A673 (cell line): ENCODE measurements around the gene SEMA6A. TPM values are rescaled to one million over a fixed set of nuclear protein-coding genes. Genes with fewer than 3 reads are reported as not detected.

ENCODE experiments used
- BruUV-seq: library from RNA; stranded (reverse); fragments of 400-500 nt; replicated peaks from 2 replicates; lab custom pipeline; 2021; lab: Mats Ljungman, UMichigan
- CTCF ChIA-PET: fragments of 300-600 bp; sonication (Branson Sonifier 250); formaldehyde crosslinking; loops from one replicate; lab custom pipeline; 2022; ENCODE audit warnings: antibody characterized with exemption; lab: Charles Lee
- POLR2A ChIA-PET: fragments of 300-600 bp; sonication (Branson Sonifier 250); formaldehyde crosslinking; loops from one replicate; lab custom pipeline; 2022; ENCODE audit warnings: antibody characterized with exemption; ENCODE audit not compliant: low non-redundant PET; lab: Charles Lee
- DNase-seq: peaks from one replicate; pipeline ENCODE4 v3.0.0-alpha.2; 2015; ENCODE audit warnings: low spot score
- H3K27ac ChIP-seq: fragments of 200-600 bp; sonication (generic); 2 replicates; pipeline ENCODE4 v1.5.1; 2016; ENCODE audit warnings: mixed run types, low read depth, mild to moderate bottlenecking, mixed read lengths, antibody characterized with exemption, low read length; ENCODE audit not compliant: poor library complexity, severe bottlenecking
- H3K27me3 ChIP-seq: fragments of 200-600 bp; sonication (generic); replicated peaks from 2 replicates; pipeline ENCODE4 v1.6.1; 2017; ENCODE audit warnings: mixed run types, low read depth, mild to moderate bottlenecking, mixed read lengths, antibody characterized with exemption, low read length; ENCODE audit not compliant: insufficient read depth, poor library complexity
- H3K36me3 ChIP-seq: fragments of 200-600 bp; sonication (generic); 2 replicates; pipeline ENCODE4 v1.6.1; 2016; ENCODE audit warnings: mixed run types, mild to moderate bottlenecking, mixed read lengths, antibody characterized with exemption, low read length; ENCODE audit not compliant: insufficient read depth, poor library complexity, severe bottlenecking
- H3K4me1 ChIP-seq: fragments of 200-600 bp; sonication (generic); 2 replicates; pipeline ENCODE4 v1.6.1; 2017; ENCODE audit warnings: mixed run types, mild to moderate bottlenecking, mixed read lengths, antibody characterized with exemption, low read length; ENCODE audit not compliant: insufficient read depth, poor library complexity, severe bottlenecking
- H3K4me3 ChIP-seq: fragments of 200-600 bp; sonication (generic); 2 replicates; pipeline ENCODE4 v1.5.1; 2016; ENCODE audit warnings: low read depth, mixed run types, mild to moderate bottlenecking, mixed read lengths, low read length; ENCODE audit not compliant: poor library complexity, severe bottlenecking
- H3K9me3 ChIP-seq: fragments of 200-600 bp; sonication (generic); 2 replicates; pipeline ENCODE4 v1.6.1; 2016; ENCODE audit warnings: mixed run types, low read depth, mild to moderate bottlenecking, mixed read lengths, antibody characterized with exemption, low read length; ENCODE audit not compliant: poor library complexity, severe bottlenecking
- CTCF ChIP-seq: fragments of 300-800, 200-600 bp; sonication (generic); conservative IDR thresholded peaks from 2 replicates; pipeline ENCODE4 v1.5.1; 2017; ENCODE audit warnings: low read depth, mild to moderate bottlenecking, antibody characterized with exemption, low read length, moderate library complexity, mixed read lengths
- EZH2 ChIP-seq: fragments of 200-600 bp; sonication (generic); IDR thresholded peaks from 2 replicates; pipeline ENCODE4 v1.6.1; 2017; ENCODE audit warnings: borderline replicate concordance, low read depth, mild to moderate bottlenecking, mixed read lengths, antibody characterized with exemption, low read length; ENCODE audit not compliant: poor library complexity, severe bottlenecking
- intact Hi-C: fragments of 100-400 bp; cut with micrococcal nuclease; formaldehyde crosslinking; loops from one replicate; pipeline ENCODE4 v1.10.0; 2022; ENCODE audit not compliant: unreplicated experiment
- total RNA-seq: library from RNA; stranded (reverse); gene quantifications from 2 replicates; pipeline ENCODE4 v1.2.3, GENCODE V29; 2021

Gene SEMA6A
- total RNA-seq, 1 experiment from 2014 or later = 10.6 TPM

- no TSS peak for BruUV-seq
- Histone ChIP-seq H3K27me3 (no peaks in the 10 kb centered on the region), H3K9me3 (no peaks in the 10 kb centered on the region), H3K36me3 (no peaks in the 10 kb centered on the region), H3K27ac (no peak overlapping the region), H3K4me1 (no peaks in the 10 kb centered on the region), H3K4me3 (no peak overlapping the region)
- peak; percentile 11 for DNase-seq
- ChIA-PET CTCF (no interaction called here), POLR2A (no interaction called here)
- TF ChIP-seq EZH2 (no peak), CTCF (no peak)
- intact Hi-C loops = no loop called here
These were observed 53.3 kb downstream of the SEMA6A start for GRCh38 chr5:116521173-116521872.

DNA sequence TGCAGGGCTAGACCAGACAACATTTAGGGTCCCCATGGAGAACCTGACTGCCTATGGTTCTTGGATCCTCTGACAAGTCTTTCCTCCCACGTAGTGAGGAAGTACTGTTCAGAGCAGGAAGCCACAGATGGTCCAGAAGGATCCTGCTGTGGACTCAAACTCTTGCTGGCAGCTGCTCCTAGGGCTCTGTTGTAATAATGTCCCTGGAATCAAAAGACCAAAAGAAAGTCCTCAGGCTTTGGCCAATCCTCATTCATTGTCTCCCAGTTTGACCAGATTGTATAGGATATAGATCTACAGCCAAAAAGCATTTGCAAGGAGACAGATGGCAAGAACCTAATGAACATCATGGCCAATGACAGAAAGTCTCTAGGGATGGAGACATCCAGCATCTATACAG lies 53.9 kb downstream of the SEMA6A start:
- intact Hi-C loops = no loop called here
- Histone ChIP-seq H3K4me1 (no peaks in the 10 kb centered on the region), H3K27me3 (no peaks in the 10 kb centered on the region), H3K4me3 (no peak overlapping the region), H3K9me3 (no peaks in the 10 kb centered on the region), H3K27ac (no peak overlapping the region), H3K36me3 (no peaks in the 10 kb centered on the region)
- TF ChIP-seq CTCF (no peak), EZH2 (no peak)
- no TSS peak for BruUV-seq
- DNase-seq = no peak
- CTCF ChIA-PET = no interaction called here
- POLR2A ChIA-PET = no interaction called here

GRCh38 chr5:116518423-116518822 lies 56.2 kb downstream of the SEMA6A start:
- no TSS peak for BruUV-seq
- ChIA-PET CTCF (no interaction called here), POLR2A (no interaction called here)
- TF ChIP-seq EZH2 (no peak), CTCF (no peak)
- intact Hi-C loops = no loop called here
- no peak for DNase-seq
- Histone ChIP-seq H3K9me3 (no peaks in the 10 kb centered on the region), H3K4me3 (no peak overlapping the region), H3K36me3 (no peaks in the 10 kb centered on the region), H3K4me1 (no peaks in the 10 kb centered on the region), H3K27me3 (no peaks in the 10 kb centered on the region), H3K27ac (no peak overlapping the region)
